ENCODE data around the gene IL17RE. TPM values are rescaled to one million over a fixed set of nuclear protein-coding genes. Genes with fewer than 3 reads are reported as not detected.

Gene IL17RE
- total and polyA plus RNA-seq, 9 of the 15 experiments (the other 6 are each of a cell fraction or from before 2014, with no cell fraction given) = 0.32 to 1.9 (median 0.51) TPM; not detected in 4

DNA sequence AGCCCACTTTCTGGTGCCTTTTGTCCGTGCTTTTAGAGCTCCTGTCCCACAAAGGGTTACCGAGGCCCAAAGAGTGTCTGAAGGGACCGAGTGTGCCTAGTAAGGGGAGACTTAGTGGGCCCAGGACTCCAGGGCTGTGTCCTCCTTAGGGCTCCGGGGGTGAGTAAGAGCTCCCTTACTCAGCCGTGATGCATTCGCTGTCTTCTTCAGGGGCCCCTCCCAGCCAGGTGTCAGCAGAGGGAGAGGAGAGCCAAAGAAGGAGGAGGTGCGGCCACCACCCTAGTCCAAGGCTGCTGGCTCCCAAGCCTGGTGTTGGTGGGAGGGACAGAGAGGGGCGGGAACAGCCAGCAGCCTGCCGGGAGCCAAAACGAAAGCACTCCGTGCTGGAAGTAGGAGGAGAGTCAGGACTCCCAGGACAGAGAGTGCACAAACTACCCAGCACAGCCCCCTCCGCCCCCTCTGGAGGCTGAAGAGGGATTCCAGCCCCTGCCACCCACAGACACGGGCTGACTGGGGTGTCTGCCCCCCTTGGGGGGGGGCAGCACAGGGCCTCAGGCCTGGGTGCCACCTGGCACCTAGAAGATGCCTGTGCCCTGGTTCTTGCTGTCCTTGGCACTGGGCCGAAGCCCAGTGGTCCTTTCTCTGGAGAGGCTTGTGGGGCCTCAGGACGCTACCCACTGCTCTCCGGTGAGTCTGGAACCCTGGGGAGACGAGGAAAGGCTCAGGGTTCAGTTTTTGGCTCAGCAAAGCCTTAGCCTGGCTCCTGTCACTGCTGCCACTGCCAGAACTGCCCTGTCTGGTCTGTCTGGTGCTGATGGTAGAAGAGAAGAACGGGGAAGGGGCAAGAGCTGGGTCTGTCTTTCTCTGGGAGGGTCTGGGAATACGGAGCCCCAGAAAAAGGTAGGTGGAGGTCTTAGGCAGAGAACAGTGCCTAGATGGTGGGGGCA lies 14.4 kb downstream of the IL17RE start, which contains the start of gene IL17RC (continued):
- TF ChIP-seq ZFP36 (IDR thresholded peaks at IDR 0.05; ENCODE audit: low read depth, low read length, partially characterized antibody) (peak; percentile 45), ZBTB7A (IDR thresholded peaks at IDR 0.05; ENCODE audit: borderline replicate concordance, control insufficient read depth, low read depth, low read length) (peak; percentile 58; the same call in 1 of the 2 replicates), KDM5B (IDR thresholded peaks at IDR 0.05; ENCODE audit: insufficient replicate concordance, low read depth, low read length) (peak; percentile 57), E2F1 (CRISPR knock-in tag; IDR thresholded peaks at IDR 0.05) (0 out of 2 replicates have a peak, but pooled peaks have one; percentile 34), TOE1 (IDR thresholded peaks at IDR 0.05; ENCODE audit: borderline replicate concordance) (peak; percentile 31; the same call in 1 of the 2 replicates), TOE1 (CRISPR knock-in tag; IDR thresholded peaks at IDR 0.05; ENCODE audit: borderline replicate concordance, low read depth) (no peak), MTF1 (CRISPR knock-in tag; IDR thresholded peaks at IDR 0.05; ENCODE audit: borderline replicate concordance) (no peak), MNT (conservative IDR thresholded peaks at IDR 0.05) (peak in 1 of 2 experiments; percentile 41; a peak in 1 of 4 replicates), TAF1 (IDR thresholded peaks at IDR 0.05; ENCODE audit: control insufficient read depth, extremely low read depth, insufficient read depth, low read length, severe bottlenecking) (peak; percentile 47), ZNF76 (CRISPR knock-in tag; IDR thresholded peaks at IDR 0.05; ENCODE audit: borderline replicate concordance) (no peak), CTBP1 (IDR thresholded peaks at IDR 0.05; ENCODE audit: borderline replicate concordance) (peak; percentile 92), EGR1 (conservative IDR thresholded peaks at IDR 0.05) (peak; percentile 82), KHSRP (IDR thresholded peaks at IDR 0.05) (no peak), ATF1 (CRISPR knock-in tag; IDR thresholded peaks at IDR 0.05) (no peak), ATF1 (tag; IDR thresholded peaks at IDR 0.05) (peak; percentile 59; the same call in 1 of the 2 replicates), BMI1 (IDR thresholded peaks at IDR 0.05; ENCODE audit: low read length) (no peak), CXXC5 (CRISPR knock-in tag; IDR thresholded peaks at IDR 0.05) (peak; percentile 35; the same call in 1 of the 2 replicates)
- TF ChIP-seq, protein P1, sequence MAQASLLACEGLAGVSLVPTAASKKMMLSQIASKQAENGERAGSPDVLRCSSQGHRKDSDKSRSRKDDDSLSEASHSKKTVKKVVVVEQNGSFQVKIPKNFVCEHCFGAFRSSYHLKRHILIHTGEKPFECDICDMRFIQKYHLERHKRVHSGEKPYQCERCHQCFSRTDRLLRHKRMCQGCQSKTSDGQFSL (CRISPR knock-in tag; IDR thresholded peaks at IDR 0.05) = peak; percentile 76
- TF ChIP-seq, protein P1 (tag; IDR thresholded peaks at IDR 0.05) = no peak; a peak in 1 of 4 replicates
- TF ChIP-seq, protein P2, sequence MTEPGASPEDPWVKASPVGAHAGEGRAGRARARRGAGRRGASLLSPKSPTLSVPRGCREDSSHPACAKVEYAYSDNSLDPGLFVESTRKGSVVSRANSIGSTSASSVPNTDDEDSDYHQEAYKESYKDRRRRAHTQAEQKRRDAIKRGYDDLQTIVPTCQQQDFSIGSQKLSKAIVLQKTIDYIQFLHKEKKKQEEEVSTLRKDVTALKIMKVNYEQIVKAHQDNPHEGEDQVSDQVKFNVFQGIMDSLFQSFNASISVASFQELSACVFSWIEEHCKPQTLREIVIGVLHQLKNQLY (CRISPR knock-in tag; conservative IDR thresholded peaks at IDR 0.05) = 0 out of 4 replicates have a peak, but pooled peaks of 1 of the 2 experiments have one; percentile 10
- TF ChIP-seq, protein P3, sequence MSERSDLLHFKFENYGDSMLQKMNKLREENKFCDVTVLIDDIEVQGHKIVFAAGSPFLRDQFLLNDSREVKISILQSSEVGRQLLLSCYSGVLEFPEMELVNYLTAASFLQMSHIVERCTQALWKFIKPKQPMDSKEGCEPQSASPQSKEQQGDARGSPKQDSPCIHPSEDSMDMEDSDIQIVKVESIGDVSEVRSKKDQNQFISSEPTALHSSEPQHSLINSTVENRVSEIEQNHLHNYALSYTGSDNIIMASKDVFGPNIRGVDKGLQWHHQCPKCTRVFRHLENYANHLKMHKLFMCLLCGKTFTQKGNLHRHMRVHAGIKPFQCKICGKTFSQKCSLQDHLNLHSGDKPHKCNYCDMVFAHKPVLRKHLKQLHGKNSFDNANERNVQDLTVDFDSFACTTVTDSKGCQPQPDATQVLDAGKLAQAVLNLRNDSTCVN (CRISPR knock-in tag; IDR thresholded peaks at IDR 0.05) = peak; percentile 20; the same call in 1 of the 2 replicates

Measured in K562 (cell line).